Transverse colon (tissue), 4 donors: ENCODE measurements around the gene TCP11.

Source experiments
- CTCF ChIP-seq, 5 experiments: fragments of 200-600 bp in 3 of 5; fragments of 450-650 bp in 2 of 5; sonication (generic) in 3 of 5; IDR thresholded peaks; 1 replicate in 2 of 5; 2 replicates in 3 of 5; pipeline ENCODE4 v1.5.1; 2016 to 2017; ENCODE audit warnings: antibody characterized with exemption in 5 of 5, inconsistent platforms in 3 of 5, mild to moderate bottlenecking in 2 of 5, moderate library complexity in 1 of 5
- POLR2A ChIP-seq: fragments of 450-650 bp; IDR thresholded peaks from one replicate; pipeline ENCODE4 v1.6.1; 2016; ENCODE audit warnings: antibody characterized with exemption, mild to moderate bottlenecking, moderate library complexity
- POLR2AphosphoS5 ChIP-seq, 3 donors: sonication (generic); formaldehyde crosslinking; IDR thresholded peaks; one replicate each; pipeline ENCODE4 v1.6.1; 2016; ENCODE audit warnings: antibody characterized with exemption in 3 of 3

DNA sequence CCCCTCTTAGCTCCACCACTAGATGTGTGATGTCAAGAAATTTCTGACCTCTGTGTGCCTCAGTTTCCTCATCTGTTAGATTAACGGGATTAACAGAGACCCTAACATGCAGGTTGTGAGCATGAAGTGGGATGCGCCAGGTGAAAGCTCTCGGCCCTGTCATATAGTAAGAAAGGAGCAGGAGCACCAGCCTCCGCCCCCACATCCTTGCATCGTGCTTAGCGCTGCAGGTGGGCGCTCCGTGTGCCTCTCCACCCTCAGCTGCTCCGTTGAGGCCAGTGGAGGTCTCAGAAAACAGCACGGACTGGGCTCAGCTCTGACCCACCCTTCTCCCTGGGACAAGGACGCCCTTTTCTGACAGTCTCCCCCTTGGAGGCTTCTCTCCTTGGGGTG lies 63.4 kb downstream of the TCP11 start:
- TF ChIP-seq CTCF (IDR thresholded peaks at IDR 0.05) (no peak), POLR2AphosphoS5 (IDR thresholded peaks at IDR 0.05) (no peak), POLR2A (no peak)
